ENCODE measurements around the gene TMEM89. TPM values are rescaled to one million over a fixed set of nuclear protein-coding genes. Genes with fewer than 3 reads are reported as not detected.
A peak's percentile ranks its signal among the peaks of the same experiment; 100 is the strongest.

Gene TMEM89
- total and polyA plus RNA-seq, 2 of the 13 experiments (the other 11 are each of a cell fraction or from before 2014, with no cell fraction given), result 0.31 to 0.59 TPM

DNA sequence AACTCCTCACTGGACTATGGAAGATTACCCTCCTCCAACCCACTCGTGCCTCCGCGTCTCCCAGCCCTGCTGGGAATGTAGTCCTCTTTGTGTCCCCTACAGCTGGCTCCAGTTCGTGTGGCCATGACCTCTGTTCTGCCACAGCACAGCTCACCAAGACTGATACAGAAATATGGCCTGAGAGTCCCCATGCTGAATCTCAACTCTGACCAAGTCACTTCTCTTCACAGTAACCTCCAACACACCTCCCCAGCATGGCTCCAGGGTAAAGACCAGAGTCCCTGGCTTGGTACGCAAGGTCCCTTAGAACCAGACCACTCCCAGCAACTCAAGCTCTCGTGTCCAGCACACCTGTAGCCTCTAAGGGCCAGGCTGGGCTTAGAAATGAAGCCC lies 24.2 kb downstream of the TMEM89 start:
- TSS peak; percentile 32 for BruUV-seq (replicated peaks)
- 0 out of 2 replicates have a peak, but pooled peaks have one; percentile 38 for TF ChIP-seq ZNF224 (CRISPR knock-in tag; IDR thresholded peaks at IDR 0.05)
- TF ChIP-seq PHF5A (CRISPR knock-in tag; IDR thresholded peaks at IDR 0.05; ENCODE audit: low read depth, unreplicated experiment), result peak; percentile 21
- TF ChIP-seq TBX3 (IDR thresholded peaks at IDR 0.05; ENCODE audit: borderline replicate concordance), result no peak
- TF ChIP-seq, protein P1, sequence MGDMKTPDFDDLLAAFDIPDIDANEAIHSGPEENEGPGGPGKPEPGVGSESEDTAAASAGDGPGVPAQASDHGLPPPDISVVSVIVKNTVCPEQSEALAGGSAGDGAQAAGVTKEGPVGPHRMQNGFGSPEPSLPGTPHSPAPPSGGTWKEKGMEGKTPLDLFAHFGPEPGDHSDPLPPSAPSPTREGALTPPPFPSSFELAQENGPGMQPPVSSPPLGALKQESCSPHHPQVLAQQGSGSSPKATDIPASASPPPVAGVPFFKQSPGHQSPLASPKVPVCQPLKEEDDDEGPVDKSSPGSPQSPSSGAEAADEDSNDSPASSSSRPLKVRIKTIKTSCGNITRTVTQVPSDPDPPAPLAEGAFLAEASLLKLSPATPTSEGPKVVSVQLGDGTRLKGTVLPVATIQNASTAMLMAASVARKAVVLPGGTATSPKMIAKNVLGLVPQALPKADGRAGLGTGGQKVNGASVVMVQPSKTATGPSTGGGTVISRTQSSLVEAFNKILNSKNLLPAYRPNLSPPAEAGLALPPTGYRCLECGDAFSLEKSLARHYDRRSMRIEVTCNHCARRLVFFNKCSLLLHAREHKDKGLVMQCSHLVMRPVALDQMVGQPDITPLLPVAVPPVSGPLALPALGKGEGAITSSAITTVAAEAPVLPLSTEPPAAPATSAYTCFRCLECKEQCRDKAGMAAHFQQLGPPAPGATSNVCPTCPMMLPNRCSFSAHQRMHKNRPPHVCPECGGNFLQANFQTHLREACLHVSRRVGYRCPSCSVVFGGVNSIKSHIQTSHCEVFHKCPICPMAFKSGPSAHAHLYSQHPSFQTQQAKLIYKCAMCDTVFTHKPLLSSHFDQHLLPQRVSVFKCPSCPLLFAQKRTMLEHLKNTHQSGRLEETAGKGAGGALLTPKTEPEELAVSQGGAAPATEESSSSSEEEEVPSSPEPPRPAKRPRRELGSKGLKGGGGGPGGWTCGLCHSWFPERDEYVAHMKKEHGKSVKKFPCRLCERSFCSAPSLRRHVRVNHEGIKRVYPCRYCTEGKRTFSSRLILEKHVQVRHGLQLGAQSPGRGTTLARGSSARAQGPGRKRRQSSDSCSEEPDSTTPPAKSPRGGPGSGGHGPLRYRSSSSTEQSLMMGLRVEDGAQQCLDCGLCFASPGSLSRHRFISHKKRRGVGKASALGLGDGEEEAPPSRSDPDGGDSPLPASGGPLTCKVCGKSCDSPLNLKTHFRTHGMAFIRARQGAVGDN (CRISPR knock-in tag; IDR thresholded peaks at IDR 0.05), result peak; percentile 18; the same call in 1 of the 2 replicates
- no peak for TF ChIP-seq SRY (CRISPR knock-in tag; IDR thresholded peaks at IDR 0.05)
- TF ChIP-seq ZC3H13 (CRISPR knock-in tag; IDR thresholded peaks at IDR 0.05), result 0 out of 2 replicates have a peak, but pooled peaks have one; percentile 36
- TF ChIP-seq HNF4A (CRISPR knock-in tag; IDR thresholded peaks at IDR 0.05), result 0 out of 2 replicates have a peak, but pooled peaks have one; percentile 5
- TF ChIP-seq, protein P2, sequence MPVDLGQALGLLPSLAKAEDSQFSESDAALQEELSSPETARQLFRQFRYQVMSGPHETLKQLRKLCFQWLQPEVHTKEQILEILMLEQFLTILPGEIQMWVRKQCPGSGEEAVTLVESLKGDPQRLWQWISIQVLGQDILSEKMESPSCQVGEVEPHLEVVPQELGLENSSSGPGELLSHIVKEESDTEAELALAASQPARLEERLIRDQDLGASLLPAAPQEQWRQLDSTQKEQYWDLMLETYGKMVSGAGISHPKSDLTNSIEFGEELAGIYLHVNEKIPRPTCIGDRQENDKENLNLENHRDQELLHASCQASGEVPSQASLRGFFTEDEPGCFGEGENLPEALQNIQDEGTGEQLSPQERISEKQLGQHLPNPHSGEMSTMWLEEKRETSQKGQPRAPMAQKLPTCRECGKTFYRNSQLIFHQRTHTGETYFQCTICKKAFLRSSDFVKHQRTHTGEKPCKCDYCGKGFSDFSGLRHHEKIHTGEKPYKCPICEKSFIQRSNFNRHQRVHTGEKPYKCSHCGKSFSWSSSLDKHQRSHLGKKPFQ (CRISPR knock-in tag; IDR thresholded peaks at IDR 0.05; ENCODE audit: insufficient replicate concordance), result peak; percentile 41
- Histone ChIP-seq H3K4me3 (replicated peaks in 1 of 3; ENCODE audit: insufficient read depth in 1 of 3, low read depth in 2 of 3, low read length in 3 of 3) (no peak overlapping the region), H3K79me2 (ENCODE audit: insufficient read depth, low read length) (no peaks in the 10 kb centered on the region), H3K27me3 (ENCODE audit: control insufficient read depth in 1 of 2, insufficient read depth in 2 of 2, low read length in 2 of 2) (no peaks in the 10 kb centered on the region), H2AFZ (ENCODE audit: low read length) (no peak overlapping the region), H3K9ac (ENCODE audit: insufficient read depth, low read depth, low read length) (no peak overlapping the region), H3K9me3 (ENCODE audit: low read length) (no peaks in the 10 kb centered on the region), H3K36me3 (replicated peaks in 1 of 2; ENCODE audit: control insufficient read depth in 1 of 2, insufficient read depth in 2 of 2, low read length in 2 of 2) (peaks cover 28 to 46% of the 10 kb centered on the region in 2 experiments; a peak in 4 of 5 replicates), H4K20me1 (ENCODE audit: insufficient read depth, low read length) (0 out of 2 replicates have a peak, but pooled peaks cover 8% of the 10 kb centered on the region), H3K4me2 (ENCODE audit: low read depth, low read length) (no peak overlapping the region), H3K4me1 (ENCODE audit: insufficient read depth, low read length) (peaks cover 36% of the 10 kb centered on the region), H3K27ac (ENCODE audit: extremely low read length, insufficient read depth, low read length) (peak overlapping the region; percentile 0)
- ChIA-PET POLR2A (interaction anchor here (1.0 to 3.3 kb wide), 7 partner anchors 8 to 64 kb away, joined by 3 to 11 read pairs (median 4); partner anchors contain the start of genes SLC26A6 and UQCRC1), CTCF (ENCODE audit: low intra/inter-chr PET ratio, low total read pairs) (no interaction called here)
- ATAC-seq, result peak; percentile 2; the same call in 2 of the 3 replicates
- 68% methylated on average over 6 of the region's 6 CpGs for WGBS (ENCODE audit: low lambda C conversion rate)
- in situ Hi-C loops (cut with HindIII; ENCODE audit: extremely low pct_ligation_motif_present, low pct_unique_long_range_greater_than_20kb), result no loop called here
- DNase-seq (ENCODE audit: low spot score), result no peak
- FAIRE-seq, result no peak
- intact Hi-C loops (cut with micrococcal nuclease; ENCODE audit: unreplicated experiment), result no loop called here
